Epithelial cell of prostate (primary cell): Measurements from ENCODE around the gene FBXL17.

ENCODE experiments used
- DNase-seq: peaks from one replicate; pipeline ENCODE4 v3.0.0-alpha.2; 2011; ENCODE audit warnings: low read depth, low spot score
- H3K27ac ChIP-seq: fragments of 450-650 bp; 2 replicates; pipeline ENCODE4 v1.5.1; 2017; ENCODE audit warnings: mild to moderate bottlenecking

The FBXL17 gene

GRCh38 chr5:108036482-108036881 is 345.4 kb downstream of the FBXL17 start:
- H3K27ac ChIP-seq = no peak overlapping the region
- no peak for DNase-seq

DNA sequence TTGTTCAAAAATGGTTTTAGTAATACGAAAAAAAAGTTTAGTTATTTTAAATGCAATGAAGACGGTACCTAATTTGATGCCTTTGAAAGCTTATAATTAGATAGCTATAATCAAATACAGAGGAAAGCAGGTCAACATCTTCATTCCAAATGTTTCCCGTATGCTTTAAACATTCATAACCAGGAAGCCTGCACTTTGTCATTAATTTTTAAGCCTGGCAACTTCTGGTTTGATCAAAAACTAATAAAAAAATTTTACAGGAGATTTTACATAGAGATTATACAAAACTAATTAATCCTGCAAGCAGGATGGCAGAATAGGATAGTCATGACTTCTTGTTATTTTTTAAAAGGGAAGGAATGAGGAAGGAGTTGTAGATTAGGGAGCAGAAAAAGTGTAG is 353.0 kb downstream of the FBXL17 start:
- H3K27ac ChIP-seq = no peak overlapping the region
- DNase-seq = no peak

GRCh38 chr5:108028412-108028811 is 353.5 kb downstream of the FBXL17 start:
- no peak overlapping the region for H3K27ac ChIP-seq
- no peak for DNase-seq

DNA sequence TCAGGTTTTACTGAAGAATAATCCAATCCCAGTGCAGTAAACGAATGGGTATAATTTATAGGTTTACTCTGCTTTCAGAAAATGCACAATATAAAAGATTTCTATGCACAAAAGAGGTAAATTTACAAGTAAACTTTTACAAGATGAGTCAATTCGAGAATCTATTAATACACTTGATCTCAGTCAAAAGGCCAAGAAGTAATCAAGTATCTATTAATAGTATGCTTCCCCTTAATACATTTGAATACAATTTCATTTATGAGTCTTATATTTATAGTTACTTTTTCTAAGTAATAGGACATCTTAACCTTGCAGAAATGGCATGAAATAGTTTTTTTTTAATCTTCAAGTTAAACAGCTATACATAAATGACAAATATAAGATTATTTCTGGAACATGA is 355.9 kb downstream of the FBXL17 start:
- no peak overlapping the region for H3K27ac ChIP-seq
- no peak for DNase-seq

- DNase-seq = no peak
- no peak overlapping the region for H3K27ac ChIP-seq
These were observed 356.9 kb downstream of the FBXL17 start for GRCh38 chr5:108024986-108025385.

DNA sequence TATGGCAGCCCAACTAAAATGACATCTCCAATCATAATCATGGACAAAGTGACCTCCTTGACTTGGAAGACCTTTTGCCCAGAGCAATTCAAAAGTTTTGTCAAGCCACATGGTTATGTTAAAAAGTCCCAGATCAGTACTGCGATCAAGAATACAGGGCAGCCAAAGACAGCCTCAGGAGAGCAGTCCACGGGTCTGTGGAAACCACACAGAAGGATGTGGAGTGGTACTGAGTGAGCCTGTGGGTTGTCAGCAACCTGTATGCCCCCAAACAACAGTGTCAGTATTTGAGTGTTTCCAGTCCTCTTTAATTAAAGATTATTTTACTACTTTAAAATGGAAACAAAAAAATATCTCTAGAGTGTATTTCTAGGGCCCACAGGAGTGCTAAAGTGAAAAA is 365.8 kb downstream of the FBXL17 start:
- no peak overlapping the region for H3K27ac ChIP-seq
- no peak for DNase-seq

DNA sequence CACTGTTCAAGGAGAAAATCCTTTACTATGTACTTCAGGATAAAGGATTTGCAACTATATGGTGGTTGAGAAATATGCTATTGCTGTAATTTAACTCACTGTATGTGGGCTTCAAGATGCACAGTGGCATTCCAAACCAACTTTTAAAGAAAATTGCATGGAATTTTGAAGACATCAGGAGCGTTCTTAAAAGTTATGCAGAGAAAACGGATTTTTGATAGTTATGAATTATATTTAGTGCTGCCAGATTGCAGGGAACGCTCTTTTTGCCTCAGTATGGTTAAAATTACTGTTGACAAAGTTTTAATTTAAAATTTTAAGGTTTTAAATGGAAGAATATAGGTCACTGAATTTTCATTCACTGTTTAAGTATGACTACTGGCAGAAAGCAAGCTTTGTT is 375.1 kb downstream of the FBXL17 start:
- H3K27ac ChIP-seq = no peak overlapping the region
- DNase-seq = no peak

DNA sequence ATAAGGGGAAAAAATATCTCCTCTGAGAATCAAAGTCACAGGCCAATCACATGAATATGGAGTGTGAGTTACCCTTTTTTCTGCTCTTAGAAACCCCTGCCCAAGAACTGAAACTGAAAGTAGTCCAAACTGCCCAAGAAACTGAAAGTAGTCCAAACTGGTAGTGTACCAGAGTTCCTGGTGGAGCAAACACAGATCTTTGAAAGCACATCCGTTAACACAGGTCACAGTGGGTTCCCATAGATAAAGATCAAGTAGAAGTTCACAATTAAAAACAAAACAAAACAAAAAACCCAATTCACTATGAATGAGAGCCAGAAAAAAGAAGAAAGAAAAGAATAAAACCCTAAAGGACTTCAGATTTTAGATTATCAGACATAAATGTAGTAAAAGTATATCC is 378.7 kb downstream of the FBXL17 start:
- no peak overlapping the region for H3K27ac ChIP-seq
- no peak for DNase-seq

GRCh38 chr5:108001222-108001621 is 380.7 kb downstream of the FBXL17 start:
- DNase-seq = no peak

DNA sequence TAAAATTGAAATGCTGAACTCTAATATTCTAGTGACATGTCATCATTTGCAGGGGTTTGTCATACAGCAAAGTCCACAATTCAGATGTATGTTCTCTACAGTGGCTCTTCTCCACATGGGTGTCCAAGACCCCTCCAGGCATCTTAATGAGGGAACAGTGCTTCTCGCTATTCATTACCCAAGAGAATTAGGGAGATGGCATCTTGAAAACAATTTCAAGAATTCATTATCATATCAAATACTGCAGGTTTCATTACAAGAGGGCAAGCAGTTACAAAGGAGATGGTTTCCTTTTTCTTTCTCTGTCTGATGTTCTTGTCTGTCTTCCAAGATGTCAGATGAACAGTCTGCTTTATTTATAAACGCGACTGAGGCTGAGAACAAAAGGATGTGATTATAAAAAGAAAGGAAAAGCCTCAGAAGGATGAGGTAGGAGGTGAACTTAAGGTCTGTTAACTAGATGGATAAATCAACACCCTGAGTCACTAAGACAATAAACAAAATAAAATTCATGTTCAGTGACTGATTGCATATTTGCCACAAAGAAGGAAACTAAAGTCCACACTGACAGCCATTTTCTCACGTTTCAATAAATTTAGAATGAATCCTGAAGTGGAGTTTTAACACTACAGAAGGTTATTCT is 384.4 kb downstream of the FBXL17 start:
- DNase-seq = no peak
- no peak overlapping the region for H3K27ac ChIP-seq

More at GRCh38 chr5:108001222-108001621, 380.7 kb downstream of the FBXL17 start:
- H3K27ac ChIP-seq = no peak overlapping the region

- H3K27ac ChIP-seq = no peak overlapping the region
- DNase-seq = no peak
These were observed 388.6 kb downstream of the FBXL17 start for GRCh38 chr5:107993341-107993740.

DNA sequence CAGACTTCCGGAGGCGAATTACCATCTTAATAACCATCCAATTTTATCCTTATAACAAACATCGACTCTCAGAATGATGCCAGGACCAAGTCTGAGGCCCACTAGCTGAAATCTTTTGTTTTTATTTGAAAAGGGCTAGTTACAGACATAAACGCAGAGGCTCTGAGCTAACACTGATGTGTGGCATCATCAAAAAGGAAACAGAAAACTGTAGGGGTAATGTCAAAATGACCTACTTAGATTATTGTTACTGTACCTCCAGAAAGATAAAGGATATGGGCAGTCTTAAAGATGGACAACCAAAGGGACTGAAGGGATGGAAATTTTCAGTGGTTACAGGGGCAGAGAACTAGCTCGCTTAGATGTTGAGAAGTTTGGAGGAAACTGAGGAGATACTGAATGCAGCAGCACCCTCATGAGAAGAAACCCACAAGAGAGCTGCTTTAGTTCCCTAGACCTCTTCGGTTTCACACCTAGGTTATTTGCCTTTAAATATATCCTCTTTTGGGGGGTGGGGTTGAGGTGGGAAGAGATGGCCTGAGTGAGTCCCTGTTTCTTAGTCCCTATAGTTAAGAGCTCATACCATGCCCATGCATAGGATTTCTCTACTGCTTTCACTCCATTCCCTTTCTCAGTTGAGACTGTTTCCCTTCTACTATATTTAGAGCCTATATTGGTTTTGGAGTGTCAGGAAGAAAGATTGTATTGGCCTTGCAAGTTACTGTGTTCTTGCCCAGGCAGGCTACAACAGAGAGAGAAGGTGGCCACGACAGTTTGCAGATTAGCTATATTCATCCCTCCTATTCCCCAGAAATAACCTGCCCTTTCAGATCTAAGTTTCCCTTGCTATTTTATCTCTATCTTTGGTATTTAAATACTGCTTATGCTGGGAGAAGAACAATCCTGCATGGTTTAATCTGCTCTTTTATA is 390.8 kb downstream of the FBXL17 start:
- H3K27ac ChIP-seq = no peak overlapping the region
- DNase-seq = no peak

DNA sequence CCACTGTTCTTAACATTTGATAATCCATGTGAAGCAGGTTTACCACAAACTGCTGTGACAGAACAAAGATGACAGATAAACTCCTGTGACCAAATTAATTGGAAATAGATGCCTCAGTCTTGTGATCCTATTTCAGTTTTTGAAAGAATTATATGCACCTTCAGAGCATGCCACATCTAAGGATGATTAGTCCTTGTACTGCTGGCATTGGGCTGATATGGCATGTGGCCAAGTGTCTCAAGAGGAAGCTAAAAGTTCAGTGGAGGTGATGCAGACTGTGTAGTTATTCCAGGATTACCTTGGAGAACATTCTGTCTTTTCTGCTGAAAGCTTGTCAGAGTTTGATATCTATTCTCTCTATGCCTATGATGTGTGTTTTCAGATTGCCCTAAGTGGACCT is 396.8 kb downstream of the FBXL17 start:
- H3K27ac ChIP-seq = no peak overlapping the region
- DNase-seq = no peak

GRCh38 chr5:107982703-107983425 is 399.0 kb downstream of the FBXL17 start:
- DNase-seq = no peak
- H3K27ac ChIP-seq = no peak overlapping the region

GRCh38 chr5:107980923-107981692 is 400.8 kb downstream of the FBXL17 start:
- no peak overlapping the region for H3K27ac ChIP-seq
- no peak for DNase-seq

- DNase-seq = no peak
- no peak overlapping the region for H3K27ac ChIP-seq
These were observed 402.0 kb downstream of the FBXL17 start for GRCh38 chr5:107979900-107980299.

- no peak for DNase-seq
- H3K27ac ChIP-seq = no peak overlapping the region
These were observed 402.6 kb downstream of the FBXL17 start for GRCh38 chr5:107979291-107979690.

DNA sequence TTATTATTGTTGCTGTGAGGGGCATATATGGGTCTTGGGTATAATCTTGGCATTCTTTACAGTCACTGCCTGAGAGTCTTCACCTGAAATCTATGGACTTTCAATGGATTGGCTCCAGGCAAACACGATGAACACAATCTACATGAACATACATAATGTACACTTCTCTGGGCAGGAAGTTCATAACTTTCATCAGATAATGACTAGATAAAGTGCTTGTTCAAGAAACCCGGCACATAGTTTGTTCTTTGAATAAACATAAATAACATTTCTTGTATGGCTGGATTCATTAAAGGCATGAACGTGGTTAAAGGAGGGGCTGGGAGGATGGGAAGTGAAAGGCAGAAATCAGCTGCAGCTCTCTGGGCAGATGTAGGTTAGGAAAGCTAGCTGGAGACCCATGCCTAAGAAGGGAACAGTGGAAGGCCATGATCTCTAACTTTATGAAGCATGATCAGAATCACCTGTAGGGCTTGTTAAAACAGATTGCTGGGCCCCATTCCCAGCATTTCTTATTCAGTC is 404.3 kb downstream of the FBXL17 start:
- no peak for DNase-seq
- H3K27ac ChIP-seq = no peak overlapping the region

GRCh38 chr5:107975568-107975967 is 406.3 kb downstream of the FBXL17 start:
- no peak for DNase-seq
- H3K27ac ChIP-seq = no peak overlapping the region

GRCh38 chr5:107971846-107972245 is 410.1 kb downstream of the FBXL17 start:
- no peak overlapping the region for H3K27ac ChIP-seq
- DNase-seq = no peak
